HL-60 (cell line): ENCODE measurements around the gene DUOX2.

Experiments used
- DNase-seq, 2 experiments: peaks; one replicate each; pipeline ENCODE4 v3.0.0-alpha.2; 2010 to 2020; ENCODE audit warnings: low read depth in 1 of 2, low spot score in 1 of 2
- H3K27ac ChIP-seq: fragments of 250-450 bp; sonication (Bioruptor Pico); replicated peaks from 2 replicates; pipeline ENCODE4 v1.5.1; 2020; ENCODE audit warnings: mild to moderate bottlenecking, moderate library complexity
- H3K27me3 ChIP-seq: fragments of 250-450 bp; sonication (Bioruptor Pico); 2 replicates; pipeline ENCODE4 v1.5.1; 2021; ENCODE audit warnings: mild to moderate bottlenecking, moderate library complexity; ENCODE audit not compliant: insufficient read depth, poor library complexity, severe bottlenecking
- H3K4me3 ChIP-seq: replicated peaks from 2 replicates; pipeline ENCODE4 v1.5.1; 2011; ENCODE audit warnings: mild to moderate bottlenecking, control low read depth, low read length; ENCODE audit not compliant: insufficient read depth
- GABPA ChIP-seq: IDR thresholded peaks from 2 replicates; pipeline ENCODE4 v1.6.1; 2012; ENCODE audit warnings: low read depth
- POLR2AphosphoS5 ChIP-seq: IDR thresholded peaks from 2 replicates; pipeline ENCODE4 v1.6.1; 2012; ENCODE audit warnings: low read depth
- SPI1 ChIP-seq: IDR thresholded peaks from 2 replicates; pipeline ENCODE4 v1.6.1; 2012; ENCODE audit warnings: low read depth, mild to moderate bottlenecking, borderline replicate concordance
- TF ChIP-seq, protein P1 (sequence below): IDR thresholded peaks from 2 replicates; pipeline ENCODE4 v1.6.1; 2012; ENCODE audit warnings: low read depth; ENCODE audit not compliant: insufficient replicate concordance
- TF ChIP-seq, protein P2 (sequence below): IDR thresholded peaks from one replicate; pipeline ENCODE4 v1.5.1; 2011; ENCODE audit warnings: low read length, control low read depth, inconsistent platforms; ENCODE audit not compliant: insufficient read depth

Gene DUOX2

DNA sequence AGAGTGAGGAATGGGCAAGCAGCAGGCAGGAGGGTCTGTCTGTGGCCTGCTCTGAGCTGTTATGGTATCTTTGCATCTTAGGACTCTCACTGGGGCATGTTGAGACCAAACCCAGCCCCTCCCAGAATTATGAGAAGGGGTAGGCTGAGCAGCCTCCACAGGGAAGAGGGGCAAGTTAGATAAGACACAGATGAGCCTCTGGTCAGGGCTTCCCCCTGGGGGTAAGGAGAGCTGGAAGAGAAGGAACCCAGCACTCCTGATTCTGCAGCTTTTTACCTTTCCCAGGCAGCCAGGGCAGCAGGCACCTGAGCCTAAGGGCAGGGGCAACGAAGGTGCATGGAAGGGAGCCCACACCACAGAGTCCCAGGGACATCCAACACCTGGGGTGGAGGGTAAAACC is 35.1 kb upstream of the DUOX2 start:
- Histone ChIP-seq H3K27me3 (no peaks in the 10 kb centered on the region), H3K27ac (no peak overlapping the region), H3K4me3 (no peak overlapping the region)
- no peak for DNase-seq
- TF ChIP-seq, protein P1, sequence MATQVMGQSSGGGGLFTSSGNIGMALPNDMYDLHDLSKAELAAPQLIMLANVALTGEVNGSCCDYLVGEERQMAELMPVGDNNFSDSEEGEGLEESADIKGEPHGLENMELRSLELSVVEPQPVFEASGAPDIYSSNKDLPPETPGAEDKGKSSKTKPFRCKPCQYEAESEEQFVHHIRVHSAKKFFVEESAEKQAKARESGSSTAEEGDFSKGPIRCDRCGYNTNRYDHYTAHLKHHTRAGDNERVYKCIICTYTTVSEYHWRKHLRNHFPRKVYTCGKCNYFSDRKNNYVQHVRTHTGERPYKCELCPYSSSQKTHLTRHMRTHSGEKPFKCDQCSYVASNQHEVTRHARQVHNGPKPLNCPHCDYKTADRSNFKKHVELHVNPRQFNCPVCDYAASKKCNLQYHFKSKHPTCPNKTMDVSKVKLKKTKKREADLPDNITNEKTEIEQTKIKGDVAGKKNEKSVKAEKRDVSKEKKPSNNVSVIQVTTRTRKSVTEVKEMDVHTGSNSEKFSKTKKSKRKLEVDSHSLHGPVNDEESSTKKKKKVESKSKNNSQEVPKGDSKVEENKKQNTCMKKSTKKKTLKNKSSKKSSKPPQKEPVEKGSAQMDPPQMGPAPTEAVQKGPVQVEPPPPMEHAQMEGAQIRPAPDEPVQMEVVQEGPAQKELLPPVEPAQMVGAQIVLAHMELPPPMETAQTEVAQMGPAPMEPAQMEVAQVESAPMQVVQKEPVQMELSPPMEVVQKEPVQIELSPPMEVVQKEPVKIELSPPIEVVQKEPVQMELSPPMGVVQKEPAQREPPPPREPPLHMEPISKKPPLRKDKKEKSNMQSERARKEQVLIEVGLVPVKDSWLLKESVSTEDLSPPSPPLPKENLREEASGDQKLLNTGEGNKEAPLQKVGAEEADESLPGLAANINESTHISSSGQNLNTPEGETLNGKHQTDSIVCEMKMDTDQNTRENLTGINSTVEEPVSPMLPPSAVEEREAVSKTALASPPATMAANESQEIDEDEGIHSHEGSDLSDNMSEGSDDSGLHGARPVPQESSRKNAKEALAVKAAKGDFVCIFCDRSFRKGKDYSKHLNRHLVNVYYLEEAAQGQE = no peak
- TF ChIP-seq SPI1 = no peak
- no peak for TF ChIP-seq GABPA
- TF ChIP-seq POLR2AphosphoS5 = no peak
- TF ChIP-seq, protein P2, sequence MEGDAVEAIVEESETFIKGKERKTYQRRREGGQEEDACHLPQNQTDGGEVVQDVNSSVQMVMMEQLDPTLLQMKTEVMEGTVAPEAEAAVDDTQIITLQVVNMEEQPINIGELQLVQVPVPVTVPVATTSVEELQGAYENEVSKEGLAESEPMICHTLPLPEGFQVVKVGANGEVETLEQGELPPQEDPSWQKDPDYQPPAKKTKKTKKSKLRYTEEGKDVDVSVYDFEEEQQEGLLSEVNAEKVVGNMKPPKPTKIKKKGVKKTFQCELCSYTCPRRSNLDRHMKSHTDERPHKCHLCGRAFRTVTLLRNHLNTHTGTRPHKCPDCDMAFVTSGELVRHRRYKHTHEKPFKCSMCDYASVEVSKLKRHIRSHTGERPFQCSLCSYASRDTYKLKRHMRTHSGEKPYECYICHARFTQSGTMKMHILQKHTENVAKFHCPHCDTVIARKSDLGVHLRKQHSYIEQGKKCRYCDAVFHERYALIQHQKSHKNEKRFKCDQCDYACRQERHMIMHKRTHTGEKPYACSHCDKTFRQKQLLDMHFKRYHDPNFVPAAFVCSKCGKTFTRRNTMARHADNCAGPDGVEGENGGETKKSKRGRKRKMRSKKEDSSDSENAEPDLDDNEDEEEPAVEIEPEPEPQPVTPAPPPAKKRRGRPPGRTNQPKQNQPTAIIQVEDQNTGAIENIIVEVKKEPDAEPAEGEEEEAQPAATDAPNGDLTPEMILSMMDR = no peak

DNA sequence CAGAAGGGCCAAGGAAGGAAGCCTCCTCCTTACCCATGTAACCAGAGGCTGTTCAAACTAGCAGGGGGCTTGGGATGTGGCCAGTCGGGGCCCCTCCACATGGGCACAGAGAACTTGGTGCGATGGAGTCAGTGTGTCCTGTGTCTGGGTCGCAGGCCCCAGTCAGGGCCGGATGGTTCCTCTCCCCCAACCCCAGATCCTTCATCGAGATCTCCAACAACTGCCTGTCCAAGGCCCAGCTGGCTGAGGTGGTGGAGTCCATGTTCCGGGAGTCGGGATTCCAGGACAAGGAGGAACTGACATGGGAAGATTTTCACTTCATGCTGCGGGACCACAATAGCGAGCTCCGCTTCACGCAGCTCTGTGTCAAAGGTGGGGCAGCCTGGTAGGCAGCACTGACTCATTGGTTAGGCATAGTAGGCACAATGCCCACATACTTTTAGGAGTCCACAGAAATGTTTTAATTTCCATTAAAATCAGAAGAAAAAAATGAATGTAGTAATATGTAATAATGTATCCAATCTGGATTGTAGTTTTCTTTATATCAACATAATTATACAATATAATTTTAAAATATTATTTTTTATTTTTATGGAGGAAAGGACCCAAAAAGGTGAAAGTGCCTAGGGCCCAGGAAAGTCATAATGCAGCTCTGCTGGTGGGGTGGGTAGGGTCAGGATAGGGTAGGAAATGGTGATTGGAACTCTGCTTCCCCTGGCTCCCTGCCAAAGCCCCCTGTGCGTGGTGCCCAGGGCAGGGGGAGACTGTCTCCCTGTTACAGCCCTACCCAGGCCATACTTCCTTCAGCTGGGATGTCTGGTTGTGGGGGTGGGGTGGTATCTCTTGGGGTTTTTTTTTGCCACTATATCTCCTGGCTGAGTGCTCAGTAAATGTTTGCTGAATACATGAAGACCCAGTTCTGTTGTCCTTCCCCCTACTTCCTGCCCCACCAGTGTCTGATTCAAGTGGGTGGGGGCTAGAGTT is 34.4 kb upstream of the DUOX2 start:
- Histone ChIP-seq H3K4me3 (no peak overlapping the region), H3K27ac (no peak overlapping the region), H3K27me3 (no peaks in the 10 kb centered on the region)
- no peak for DNase-seq
- TF ChIP-seq SPI1 = no peak
- TF ChIP-seq GABPA = no peak
- TF ChIP-seq, protein P2 = no peak
- TF ChIP-seq, protein P1 = no peak
- no peak for TF ChIP-seq POLR2AphosphoS5

DNA sequence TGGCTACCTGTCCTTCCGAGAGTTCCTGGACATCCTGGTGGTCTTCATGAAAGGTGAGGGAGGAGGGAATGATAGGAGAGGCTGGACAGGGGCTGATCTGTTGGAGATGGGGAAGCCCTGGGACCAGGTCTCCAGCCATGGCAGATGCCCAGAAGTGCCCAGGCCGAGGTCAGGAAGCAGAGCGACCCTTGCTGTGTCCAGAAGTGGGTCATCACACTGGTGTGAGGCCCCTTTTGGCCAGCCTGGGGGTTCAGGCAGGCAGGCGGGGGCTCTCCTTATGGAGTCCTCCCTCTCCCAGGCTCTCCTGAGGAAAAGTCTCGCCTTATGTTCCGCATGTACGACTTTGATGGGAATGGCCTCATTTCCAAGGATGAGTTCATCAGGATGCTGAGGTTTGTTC is 33.6 kb upstream of the DUOX2 start:
- Histone ChIP-seq H3K27me3 (no peaks in the 10 kb centered on the region), H3K27ac (no peak overlapping the region), H3K4me3 (no peak overlapping the region)
- TF ChIP-seq, protein P1 = no peak
- no peak for TF ChIP-seq SPI1
- TF ChIP-seq, protein P2 = no peak
- no peak for TF ChIP-seq POLR2AphosphoS5
- TF ChIP-seq GABPA = no peak
- DNase-seq = no peak
